PC-9 (cell line): Measurements from ENCODE around the gene IFITM5.

Experiments used
- EZH2 ChIP-seq: fragments of 200-600 bp; sonication (generic); IDR thresholded peaks from 2 replicates; pipeline ENCODE4 v1.8.0; 2017; ENCODE audit warnings: antibody characterized with exemption, low read depth
- TF ChIP-seq, protein P1 (sequence below): fragments of 200-600 bp; sonication (generic); conservative IDR thresholded peaks from 2 replicates; pipeline ENCODE4 v1.6.1; 2017; ENCODE audit warnings: mixed run types, antibody characterized with exemption, mild to moderate bottlenecking, moderate library complexity

DNA sequence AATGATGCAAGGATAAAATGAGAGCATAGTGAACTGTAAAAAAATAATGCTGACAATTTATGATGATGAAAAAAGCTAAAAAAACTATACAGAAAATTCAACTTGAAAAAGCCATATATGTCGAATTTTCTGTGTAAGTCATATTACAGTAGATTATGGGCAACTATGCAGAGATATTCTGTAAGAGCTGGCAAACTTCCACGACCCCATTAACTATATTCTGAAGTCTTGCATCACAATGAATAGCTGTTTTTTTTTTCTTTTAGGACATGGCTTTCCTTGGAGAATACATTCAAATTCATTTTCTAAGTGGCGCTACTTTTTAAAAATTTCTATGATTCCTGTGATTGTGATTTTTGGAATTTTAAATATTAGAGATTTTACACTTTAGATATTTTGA is 44.1 kb downstream of the IFITM5 start:
- no peak for TF ChIP-seq EZH2
- TF ChIP-seq, protein P1, sequence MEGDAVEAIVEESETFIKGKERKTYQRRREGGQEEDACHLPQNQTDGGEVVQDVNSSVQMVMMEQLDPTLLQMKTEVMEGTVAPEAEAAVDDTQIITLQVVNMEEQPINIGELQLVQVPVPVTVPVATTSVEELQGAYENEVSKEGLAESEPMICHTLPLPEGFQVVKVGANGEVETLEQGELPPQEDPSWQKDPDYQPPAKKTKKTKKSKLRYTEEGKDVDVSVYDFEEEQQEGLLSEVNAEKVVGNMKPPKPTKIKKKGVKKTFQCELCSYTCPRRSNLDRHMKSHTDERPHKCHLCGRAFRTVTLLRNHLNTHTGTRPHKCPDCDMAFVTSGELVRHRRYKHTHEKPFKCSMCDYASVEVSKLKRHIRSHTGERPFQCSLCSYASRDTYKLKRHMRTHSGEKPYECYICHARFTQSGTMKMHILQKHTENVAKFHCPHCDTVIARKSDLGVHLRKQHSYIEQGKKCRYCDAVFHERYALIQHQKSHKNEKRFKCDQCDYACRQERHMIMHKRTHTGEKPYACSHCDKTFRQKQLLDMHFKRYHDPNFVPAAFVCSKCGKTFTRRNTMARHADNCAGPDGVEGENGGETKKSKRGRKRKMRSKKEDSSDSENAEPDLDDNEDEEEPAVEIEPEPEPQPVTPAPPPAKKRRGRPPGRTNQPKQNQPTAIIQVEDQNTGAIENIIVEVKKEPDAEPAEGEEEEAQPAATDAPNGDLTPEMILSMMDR: no peak
